HepG2 (cell line): ENCODE results near the gene P2RX2. TPM values are rescaled to one million over a fixed set of nuclear protein-coding genes. Genes with fewer than 3 reads are reported as not detected.

ENCODE experiments used
- ATAC-seq: fragments of 200-7000 bp; cut with Tn5 transposase; 3 replicates; pipeline ENCODE4 v1.9.1; 2020; ENCODE audit warnings: mild to moderate bottlenecking, moderate library complexity
- BruUV-seq: library from RNA; stranded (reverse); fragments of 400-500 nt; replicated peaks from 2 replicates; lab custom pipeline; 2021; lab: Mats Ljungman, UMichigan
- CTCF ChIA-PET: fragments of 300-600 bp; formaldehyde crosslinking; extraction: SDS; loops from one replicate; lab custom pipeline; 2021; ENCODE audit warnings: low total read pairs, inconsistent platforms, low intra/inter-chr PET ratio; lab: Yijun Ruan, JAX
- POLR2A ChIA-PET: fragments of 350-600 bp; sonication (Branson Sonifier 250); formaldehyde crosslinking; loops from one replicate; lab custom pipeline; 2020; ENCODE audit warnings: antibody characterized with exemption, inconsistent platforms; lab: Yijun Ruan, JAX
- DNase-seq: peaks from one replicate; pipeline ENCODE4 v3.0.0-alpha.2; 2015; ENCODE audit warnings: low spot score
- FAIRE-seq: peaks from 3 replicates; lab custom pipeline; 2011; peaks lifted over from hg19 to GRCh38; lab: Jason Lieb, UNC
- H2AFZ ChIP-seq: one replicate; pipeline ENCODE4 v1.6.1; 2011; ENCODE audit warnings: low read length, inconsistent platforms
- H3K27ac ChIP-seq: fragments of 300-600 bp; 3 replicates; pipeline ENCODE4 v1.8.0; 2011; ENCODE audit warnings: mixed run types, mild to moderate bottlenecking, mixed read lengths, low read length, inconsistent platforms; ENCODE audit not compliant: insufficient read depth; ENCODE audit errors: extremely low read length
- H3K27me3 ChIP-seq, 2 experiments: fragments of 200-600 bp in 1 of 2; 2 replicates in 1 of 2; 3 replicates in 1 of 2; pipeline versions ENCODE4 v1.6.0 to v1.8.0; 2011; ENCODE audit warnings: low read length in 2 of 2, mild to moderate bottlenecking in 2 of 2, moderate library complexity in 2 of 2, inconsistent platforms in 1 of 2; ENCODE audit not compliant: insufficient read depth in 2 of 2, control insufficient read depth in 1 of 2
- H3K36me3 ChIP-seq, 2 experiments: fragments of 200-600 bp in 1 of 2; replicated peaks in 1 of 2; 2 replicates in 1 of 2; 3 replicates in 1 of 2; pipeline versions ENCODE4 v1.5.1 to v1.8.0; 2011; ENCODE audit warnings: low read length in 2 of 2, inconsistent platforms in 1 of 2; ENCODE audit not compliant: insufficient read depth in 2 of 2, control insufficient read depth in 1 of 2
- H3K4me1 ChIP-seq: 2 replicates; pipeline ENCODE4 v1.5.1; 2012; ENCODE audit warnings: low read length, inconsistent platforms; ENCODE audit not compliant: insufficient read depth
- H3K4me2 ChIP-seq: 2 replicates; pipeline ENCODE4 v1.6.0; 2011; ENCODE audit warnings: low read depth, low read length, inconsistent platforms
- H3K4me3 ChIP-seq, 3 experiments: fragments of 200-600 bp in 1 of 3; sonication (generic), shearing (Covaris generic) in 1 of 3; replicated peaks in 1 of 3; 2 replicates each; pipeline ENCODE4 v1.5.1; 2011 to 2016; ENCODE audit warnings: low read length in 3 of 3, inconsistent platforms in 2 of 3, low read depth in 2 of 3, mild to moderate bottlenecking in 2 of 3, control low read depth in 1 of 3, mixed read lengths in 1 of 3; ENCODE audit not compliant: insufficient read depth in 1 of 3
- H3K79me2 ChIP-seq: one replicate; pipeline ENCODE4 v1.6.1; 2011; ENCODE audit warnings: low read length, inconsistent platforms; ENCODE audit not compliant: insufficient read depth
- H3K9ac ChIP-seq: 2 replicates; pipeline ENCODE4 v1.6.0; 2011; ENCODE audit warnings: mild to moderate bottlenecking, low read depth, low read length, inconsistent platforms; ENCODE audit not compliant: insufficient read depth
- H3K9me3 ChIP-seq: 2 replicates; pipeline ENCODE4 v1.5.1; 2012; ENCODE audit warnings: mild to moderate bottlenecking, low read length
- H4K20me1 ChIP-seq: 2 replicates; pipeline ENCODE4 v1.6.0; 2011; ENCODE audit warnings: inconsistent platforms, mild to moderate bottlenecking, low read length, moderate library complexity; ENCODE audit not compliant: insufficient read depth
- AGO2 ChIP-seq: fragments of 200-400 bp; formaldehyde crosslinking; optimal IDR thresholded peaks from 2 replicates; pipeline ENCODE3; 2017; ENCODE audit warnings: mild to moderate bottlenecking, low read depth, low read length, moderate library complexity
- ONECUT2 ChIP-seq: sonication (generic); formaldehyde crosslinking; IDR thresholded peaks from 2 replicates; pipeline ENCODE4 v1.4.0; 2020; ENCODE audit warnings: missing genetic modification reagents
- RBM22 ChIP-seq: fragments of 200-400 bp; formaldehyde crosslinking; optimal IDR thresholded peaks from 2 replicates; pipeline ENCODE3; 2017; ENCODE audit warnings: mild to moderate bottlenecking, low read length, moderate library complexity
- WGBS: methylation state at CpG from one replicate; pipeline ENCODE4 v1.1.6; 2017; ENCODE audit warnings: low lambda C conversion rate; 5-methylcytosine and 5-hydroxymethylcytosine counted together
- in situ Hi-C: cut with HindIII; loops from 2 replicates; pipeline ENCODE4 v1.10.0; 2017; ENCODE audit warnings: low pct_unique_long_range_greater_than_20kb; ENCODE audit not compliant: extremely low pct_ligation_motif_present
- intact Hi-C: fragments of 100-400 bp; cut with micrococcal nuclease; formaldehyde crosslinking; loops from one replicate; pipeline ENCODE4 v1.10.0; 2022; ENCODE audit not compliant: unreplicated experiment
- polyA plus RNA-seq, 8 experiments: library from polyadenylated mRNA; depleted of rRNA in 3 of 8; stranded (reverse) in 7 of 8; unstranded in 1 of 8; fragments of >200 nt; fragmentation: Illumina TruSeq in 4 of 8; extraction: Trizol in 4 of 8; gene quantifications; 2 replicates each; pipeline versions ENCODE4 v1.2.1 to v1.2.3, GENCODE V29; 2011 to 2016; ENCODE audit warnings: low read depth in 4 of 8, missing spikeins in 1 of 8, mixed read lengths in 1 of 8; ENCODE audit not compliant: insufficient read depth in 1 of 8
- total RNA-seq, 5 experiments: library from RNA; depleted of rRNA; stranded (reverse); fragments of >200 nt; fragmentation: Illumina TruSeq; extraction: Trizol; gene quantifications; 2 replicates each; pipeline ENCODE4 v1.2.3, GENCODE V29; 2016; ENCODE audit warnings: low read depth in 1 of 5
- TF ChIP-seq, protein P1 (sequence below): sonication (generic); formaldehyde crosslinking; IDR thresholded peaks from 2 replicates; pipeline ENCODE4 v1.8.0; 2022; ENCODE audit warnings: missing genetic modification reagents, mild to moderate bottlenecking, moderate library complexity, borderline replicate concordance

Gene P2RX2
- total and polyA plus RNA-seq, 2 of the 13 experiments (the other 11 are each of a cell fraction or from before 2014, with no cell fraction given), result not detected

DNA sequence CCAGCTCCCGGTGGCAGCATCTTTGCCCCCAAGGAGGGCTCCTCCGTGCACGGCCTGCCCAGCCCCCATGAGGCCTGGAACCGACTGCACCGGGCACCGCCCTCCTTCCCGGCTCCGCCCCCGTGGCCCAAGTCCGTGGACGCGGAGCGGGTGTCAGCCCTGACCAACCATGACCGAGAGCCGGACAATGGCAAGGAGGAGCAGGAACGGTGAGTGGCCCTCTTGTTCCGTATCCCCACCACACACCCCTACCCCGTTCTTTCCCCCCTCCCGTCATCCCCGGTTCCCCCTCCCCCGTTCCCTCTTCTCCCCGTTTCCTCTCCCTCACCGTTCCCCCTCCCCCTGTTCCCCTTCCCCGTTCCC is 36.5 kb upstream of the P2RX2 start:
- FAIRE-seq, result no peak
- TF ChIP-seq RBM22, result peak; percentile 39
- TF ChIP-seq, protein P1, sequence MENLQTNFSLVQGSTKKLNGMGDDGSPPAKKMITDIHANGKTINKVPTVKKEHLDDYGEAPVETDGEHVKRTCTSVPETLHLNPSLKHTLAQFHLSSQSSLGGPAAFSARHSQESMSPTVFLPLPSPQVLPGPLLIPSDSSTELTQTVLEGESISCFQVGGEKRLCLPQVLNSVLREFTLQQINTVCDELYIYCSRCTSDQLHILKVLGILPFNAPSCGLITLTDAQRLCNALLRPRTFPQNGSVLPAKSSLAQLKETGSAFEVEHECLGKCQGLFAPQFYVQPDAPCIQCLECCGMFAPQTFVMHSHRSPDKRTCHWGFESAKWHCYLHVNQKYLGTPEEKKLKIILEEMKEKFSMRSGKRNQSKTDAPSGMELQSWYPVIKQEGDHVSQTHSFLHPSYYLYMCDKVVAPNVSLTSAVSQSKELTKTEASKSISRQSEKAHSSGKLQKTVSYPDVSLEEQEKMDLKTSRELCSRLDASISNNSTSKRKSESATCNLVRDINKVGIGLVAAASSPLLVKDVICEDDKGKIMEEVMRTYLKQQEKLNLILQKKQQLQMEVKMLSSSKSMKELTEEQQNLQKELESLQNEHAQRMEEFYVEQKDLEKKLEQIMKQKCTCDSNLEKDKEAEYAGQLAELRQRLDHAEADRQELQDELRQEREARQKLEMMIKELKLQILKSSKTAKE (CRISPR knock-in tag), result no peak
- CTCF ChIA-PET, result no interaction called here
- Histone ChIP-seq H2AFZ (no peak overlapping the region), H3K4me3 (no peak overlapping the region), H3K27ac (no peak overlapping the region), H3K4me1 (no peaks in the 10 kb centered on the region), H3K27me3 (no peaks in the 10 kb centered on the region), H4K20me1 (no peaks in the 10 kb centered on the region), H3K9ac (no peak overlapping the region), H3K36me3 (peaks cover 3 to 7% of the 10 kb centered on the region in 2 experiments; a peak in 1 of 5 replicates), H3K9me3 (no peaks in the 10 kb centered on the region), H3K4me2 (no peak overlapping the region), H3K79me2 (no peaks in the 10 kb centered on the region)
- no TSS peak for BruUV-seq
- WGBS, result 96% methylated on average over 24 of the region's 24 CpGs
- in situ Hi-C loops, result no loop called here
- POLR2A ChIA-PET, result no interaction called here
- no peak for ATAC-seq
- no peak for DNase-seq
- intact Hi-C loops, result no loop called here

DNA sequence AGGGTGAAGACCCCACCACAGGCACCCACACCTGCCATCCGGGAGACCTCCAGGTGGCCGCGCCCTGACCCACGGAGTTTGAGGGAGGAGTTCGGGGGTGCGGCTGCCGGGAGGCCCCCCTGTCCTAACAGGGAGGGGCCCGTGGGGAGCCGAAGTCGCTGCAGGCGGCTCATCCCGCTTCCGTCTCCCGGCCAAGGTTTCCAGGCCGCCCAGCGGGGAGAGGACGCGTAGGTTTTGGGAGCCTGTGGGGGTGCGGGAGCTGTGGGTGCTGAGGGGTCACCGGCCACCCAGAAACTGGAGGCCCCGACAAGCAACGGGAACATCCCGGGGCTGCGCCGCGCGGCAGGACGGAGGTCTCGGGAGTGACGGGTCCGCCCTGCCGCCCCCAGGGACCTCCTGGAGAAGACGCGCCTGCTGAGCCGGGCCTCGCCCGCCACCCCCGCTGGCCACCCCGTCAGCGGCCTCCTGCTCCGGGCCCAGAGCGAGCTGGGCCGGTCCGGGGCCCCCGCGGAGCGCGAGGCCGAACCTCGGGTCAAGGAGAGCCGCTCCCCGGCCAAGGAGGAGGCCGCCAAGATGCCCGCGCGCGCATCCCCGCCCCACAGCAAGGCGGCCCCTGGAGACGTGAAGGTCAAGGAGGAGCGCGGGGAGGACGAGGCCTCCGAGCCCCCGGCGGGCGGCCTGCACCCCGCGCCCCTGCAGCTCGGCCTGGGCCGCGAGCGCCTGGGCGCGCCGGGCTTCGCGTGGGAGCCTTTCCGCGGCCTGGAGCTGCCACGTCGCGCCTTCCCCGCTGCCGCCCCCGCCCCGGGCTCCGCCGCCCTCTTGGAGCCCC is 35.8 kb upstream of the P2RX2 start:
- CTCF ChIA-PET, result no interaction called here
- no peaks in the 10 kb centered on the region for H3K79me2 ChIP-seq
- FAIRE-seq, result no peak
- no peak for TF ChIP-seq ONECUT2 (CRISPR knock-in tag)
- TF ChIP-seq AGO2, result peak; percentile 71
- TF ChIP-seq, all 625 proteins: peak for 1
- no peaks in the 10 kb centered on the region for H3K9me3 ChIP-seq
- 97% methylated on average over 42 of the region's 89 CpGs for WGBS
- POLR2A ChIA-PET, result no interaction called here
- H3K27me3 ChIP-seq, result no peaks in the 10 kb centered on the region
- no peak overlapping the region for H3K4me3 ChIP-seq
- H3K36me3 ChIP-seq, result peaks cover 3 to 5% of the 10 kb centered on the region in 2 experiments; a peak in 1 of 5 replicates
- no peaks in the 10 kb centered on the region for H4K20me1 ChIP-seq
- no peak overlapping the region for H3K27ac ChIP-seq
- no peak overlapping the region for H2AFZ ChIP-seq
- H3K4me1 ChIP-seq, result no peaks in the 10 kb centered on the region
- H3K4me2 ChIP-seq, result no peak overlapping the region
- in situ Hi-C loops (no loop called here), intact Hi-C loops (no loop called here)
- BruUV-seq, result no TSS peak
- ATAC-seq (no peak), DNase-seq (no peak)
- H3K9ac ChIP-seq, result no peak overlapping the region
